NCI-H345 treated with DMSO at 0.1 percent for 48 hours (cell line): ENCODE data around the gene TSPAN8.
"Not testable (repeated sequence)": the region's sequence is repeated elsewhere in the genome, so short reads cannot be mapped to it uniquely, and the experiment has no call there.

Experiments used
- DNase-seq: peaks from one replicate; lab custom pipeline; 2025; ENCODE audit not compliant: unreplicated experiment; lab: John Stamatoyannopoulos, UW

Gene TSPAN8

DNA sequence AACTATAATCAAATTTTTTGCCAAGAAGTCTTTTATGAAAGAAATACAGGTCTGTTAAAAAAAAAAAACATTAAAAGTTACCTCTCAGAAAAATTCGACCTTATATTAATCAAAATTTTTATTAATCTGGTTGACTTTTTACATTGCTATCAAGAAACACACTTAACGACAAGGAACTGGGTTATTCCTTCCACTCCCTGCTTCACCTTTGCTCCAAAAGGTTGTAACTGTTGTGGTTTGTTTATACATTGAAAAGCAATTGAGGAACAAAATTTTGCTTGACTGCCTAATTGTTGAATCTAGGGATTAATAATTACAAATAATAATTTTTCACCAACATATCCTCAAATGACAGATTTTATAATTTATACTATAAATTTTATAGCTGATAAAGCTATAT lies 28.4 kb downstream of the TSPAN8 start:
- no peak for DNase-seq

GRCh38 chr12:71128191-71128788 lies 29.5 kb downstream of the TSPAN8 start:
- no peak for DNase-seq

GRCh38 chr12:71125949-71126348 lies 31.9 kb downstream of the TSPAN8 start:
- DNase-seq, result no peak

DNA sequence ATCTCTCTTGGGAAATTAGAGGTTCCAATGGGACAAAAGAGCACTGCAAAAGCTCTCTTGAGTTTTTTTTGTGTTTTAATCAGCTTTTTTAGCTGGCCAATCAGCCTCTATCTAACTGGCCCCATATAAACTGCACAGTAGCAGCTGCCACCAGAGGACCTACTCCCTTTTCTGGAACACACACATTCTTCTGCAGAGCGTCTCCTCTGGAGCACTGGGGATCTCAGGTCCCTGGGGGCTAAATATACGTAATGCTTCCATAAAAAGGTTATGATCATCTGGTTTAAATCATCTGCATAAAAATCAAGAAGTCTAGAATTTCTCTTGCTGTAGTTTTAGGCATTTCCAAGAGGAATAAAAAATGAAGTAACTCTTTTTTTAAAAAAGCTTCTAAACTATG lies 32.3 kb downstream of the TSPAN8 start:
- DNase-seq, result no peak

DNA sequence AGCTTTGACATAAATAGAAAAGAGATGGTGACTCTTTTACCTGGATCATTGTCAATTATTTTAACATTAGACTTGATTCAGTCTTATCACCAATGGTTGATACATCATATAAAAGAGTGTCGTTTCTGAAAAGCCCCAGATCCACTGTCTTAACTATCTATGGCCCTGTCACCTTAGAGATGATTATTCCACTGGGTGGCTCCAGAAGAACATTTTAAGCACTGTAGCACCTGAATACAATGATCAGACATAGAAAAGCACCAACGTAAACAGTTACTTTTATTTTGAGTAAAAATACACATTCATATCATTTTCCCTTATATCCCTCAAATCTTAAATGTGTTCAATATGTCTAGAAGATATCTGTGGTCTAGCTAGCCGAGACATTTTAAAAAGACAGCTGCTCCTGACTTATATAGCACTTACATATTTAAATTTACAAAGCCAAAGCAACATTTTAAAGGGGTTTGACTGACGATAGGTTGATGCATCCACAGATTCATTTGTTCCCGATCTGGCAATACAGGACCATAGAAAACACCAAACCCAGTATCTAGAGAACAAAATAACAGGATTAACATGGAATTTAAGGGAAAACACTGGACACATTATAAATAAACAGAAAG lies 32.9 kb downstream of the TSPAN8 start:
- DNase-seq, result no peak

DNA sequence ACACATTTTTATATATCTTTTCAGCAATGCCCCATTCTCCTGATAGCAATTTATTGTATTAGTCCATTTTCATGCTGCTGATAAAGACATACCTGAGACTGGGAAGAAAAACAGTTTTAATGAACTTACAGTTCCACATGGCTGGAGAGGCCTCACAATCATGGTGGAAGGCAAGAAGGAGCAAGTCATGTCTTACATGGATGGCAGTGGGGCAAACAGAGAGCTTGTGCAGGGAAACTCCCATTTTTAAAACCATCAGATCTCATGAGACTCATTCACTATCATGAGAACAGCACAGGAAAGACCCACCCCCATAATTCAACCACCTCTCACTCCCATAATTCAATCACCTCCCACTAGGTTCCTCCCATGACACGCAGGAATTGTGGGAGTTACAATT lies 44.7 kb downstream of the TSPAN8 start:
- not testable (repeated sequence) for DNase-seq

GRCh38 chr12:71109834-71110233 lies 48.0 kb downstream of the TSPAN8 start:
- no peak for DNase-seq

- DNase-seq, result no peak
These were observed 49.4 kb downstream of the TSPAN8 start for GRCh38 chr12:71108355-71108754.

DNA sequence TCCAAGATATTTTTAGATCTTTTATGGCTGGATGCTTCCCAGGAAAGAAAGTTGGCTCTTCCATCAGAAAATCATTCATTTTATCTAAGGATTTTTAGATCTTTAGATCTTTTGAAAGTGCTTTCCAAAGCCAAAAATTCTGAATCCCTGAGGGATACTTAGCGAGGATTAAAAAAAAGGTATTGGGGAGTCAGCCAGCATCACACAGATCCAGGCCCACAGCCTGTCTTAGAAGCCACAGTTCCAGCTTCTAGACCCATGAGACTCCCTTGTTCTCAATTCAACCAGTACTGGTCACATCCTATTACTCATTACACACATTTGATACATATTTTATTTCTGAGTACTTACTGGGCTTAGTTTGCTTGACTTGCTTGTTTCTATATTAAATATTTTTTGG lies 49.9 kb downstream of the TSPAN8 start:
- no peak for DNase-seq

- no peak for DNase-seq
These were observed 51.8 kb downstream of the TSPAN8 start for GRCh38 chr12:71105956-71106355.

GRCh38 chr12:71092290-71092689 lies 65.5 kb downstream of the TSPAN8 start:
- no peak for DNase-seq

- DNase-seq, result no peak
These were observed 66.8 kb downstream of the TSPAN8 start for GRCh38 chr12:71090971-71091370.

GRCh38 chr12:71085575-71085974 lies 72.2 kb downstream of the TSPAN8 start:
- DNase-seq, result no peak

DNA sequence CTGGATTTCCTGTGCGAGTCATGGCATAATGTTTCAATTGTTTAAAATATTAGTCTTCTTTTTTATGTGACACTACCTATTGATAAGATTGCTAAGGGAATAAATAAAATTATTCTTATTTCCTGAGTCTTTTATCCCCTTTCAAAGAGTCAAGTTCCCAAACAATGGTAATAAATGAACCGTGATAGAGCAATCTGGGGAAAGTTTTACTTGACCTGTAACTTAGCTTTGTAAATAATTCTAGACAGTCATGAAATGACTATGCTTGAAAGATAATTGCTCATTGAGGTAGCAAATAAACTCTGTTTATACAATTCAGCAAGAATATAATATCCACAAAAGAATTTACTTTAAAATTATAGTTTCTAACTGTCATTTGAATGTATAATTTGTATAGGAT lies 82.1 kb downstream of the TSPAN8 start:
- DNase-seq, result no peak
